K562 (cell line): Measurements from ENCODE around the gene SLC1A1. TPM values are rescaled to one million over a fixed set of nuclear protein-coding genes. Genes with fewer than 3 reads are reported as not detected.

ENCODE experiments used
- ATAC-seq: fragments of 200-7000 bp; cut with Tn5 transposase; 3 replicates; pipeline ENCODE4 v1.9.1; 2020; ENCODE audit warnings: moderate library complexity
- BruUV-seq: library from RNA; stranded (reverse); fragments of 400-500 nt; replicated peaks from 2 replicates; lab custom pipeline; 2021; lab: Mats Ljungman, UMichigan
- CTCF ChIA-PET: fragments of 300-600 bp; formaldehyde crosslinking; extraction: SDS; loops from one replicate; lab custom pipeline; 2021; ENCODE audit warnings: low intra/inter-chr PET ratio; lab: Yijun Ruan, JAX
- POLR2A ChIA-PET: fragments of 300-600, 350-650 bp; sonication (Branson Sonifier 250); formaldehyde crosslinking; extraction: SDS; loops from one replicate; lab custom pipeline; 2021; ENCODE audit warnings: antibody characterized with exemption, inconsistent platforms; lab: Yijun Ruan, JAX
- DNase-seq, 4 experiments: peaks; one replicate each; pipeline versions ENCODE4 v3.0.0 to v3.0.0-alpha.2; 2011 to 2018; ENCODE audit warnings: low spot score in 3 of 4, mixed read lengths in 3 of 4; ENCODE audit errors: extremely low read depth in 1 of 4
- FAIRE-seq: peaks from 2 replicates; lab custom pipeline; 2011; peaks lifted over from hg19 to GRCh38; lab: Jason Lieb, UNC
- H2AFZ ChIP-seq: 2 replicates; pipeline ENCODE4 v1.6.0; 2011; ENCODE audit warnings: low read depth, low read length, control low read depth, inconsistent platforms
- H3K27ac ChIP-seq: fragments of 200-600 bp; 3 replicates; pipeline ENCODE4 v1.8.0; 2011; ENCODE audit warnings: low read depth, mild to moderate bottlenecking, control low read depth, inconsistent platforms, low read length, moderate library complexity, mixed read lengths; ENCODE audit errors: extremely low read depth
- H3K27me3 ChIP-seq, 2 experiments: fragments of 300-600 bp in 1 of 2; 2 replicates in 1 of 2; 3 replicates in 1 of 2; pipeline versions ENCODE4 v1.6.0 to v1.8.0; 2011; ENCODE audit warnings: inconsistent platforms in 2 of 2, low read length in 2 of 2, mild to moderate bottlenecking in 1 of 2, mixed read lengths in 1 of 2, moderate library complexity in 1 of 2; ENCODE audit not compliant: control insufficient read depth in 2 of 2, insufficient read depth in 2 of 2
- H3K36me3 ChIP-seq: fragments of 300-600 bp; 3 replicates; pipeline ENCODE4 v1.8.0; 2011; ENCODE audit warnings: mild to moderate bottlenecking, low read length, inconsistent platforms; ENCODE audit not compliant: control insufficient read depth, insufficient read depth
- H3K4me1 ChIP-seq, 2 experiments: fragments of 200-600 bp in 1 of 2; replicated peaks in 1 of 2; 2 replicates in 1 of 2; 3 replicates in 1 of 2; pipeline versions ENCODE4 v1.5.1 to v1.8.0; 2011; ENCODE audit warnings: inconsistent platforms in 2 of 2, low read length in 2 of 2, mild to moderate bottlenecking in 1 of 2, mixed read lengths in 1 of 2, moderate library complexity in 1 of 2; ENCODE audit not compliant: control insufficient read depth in 2 of 2, insufficient read depth in 2 of 2
- H3K4me2 ChIP-seq: 2 replicates; pipeline ENCODE4 v1.6.1; 2011; ENCODE audit warnings: low read length, control low read depth, inconsistent platforms, mixed read lengths; ENCODE audit not compliant: insufficient read depth
- H3K4me3 ChIP-seq: fragments of 200-600 bp; sonication (generic), shearing (Covaris generic); 2 replicates; pipeline ENCODE4 v1.5.1; 2016; ENCODE audit warnings: control low read depth, inconsistent platforms
- H3K79me2 ChIP-seq: fragments of 200-600 bp; 3 replicates; pipeline ENCODE4 v1.8.0; 2011; ENCODE audit warnings: low read length, inconsistent platforms; ENCODE audit not compliant: control insufficient read depth, insufficient read depth
- H3K9ac ChIP-seq, 2 experiments: 2 replicates each; pipeline versions ENCODE4 v1.6.0 to v1.6.1; 2011; ENCODE audit warnings: low read depth in 2 of 2, low read length in 2 of 2, control low read depth in 1 of 2, inconsistent platforms in 1 of 2, mild to moderate bottlenecking in 1 of 2, mixed read lengths in 1 of 2; ENCODE audit not compliant: insufficient read depth in 1 of 2
- H3K9me1 ChIP-seq: one replicate; pipeline ENCODE4 v1.6.0; 2011; ENCODE audit warnings: inconsistent platforms, mild to moderate bottlenecking, low read length, moderate library complexity; ENCODE audit not compliant: control insufficient read depth, insufficient read depth
- H3K9me3 ChIP-seq: replicated peaks from 2 replicates; pipeline ENCODE4 v1.5.1; 2011; ENCODE audit warnings: low read depth, low read length, inconsistent platforms; ENCODE audit not compliant: control insufficient read depth, insufficient read depth
- H4K20me1 ChIP-seq: replicated peaks from 2 replicates; pipeline ENCODE4 v1.6.1; 2011; ENCODE audit warnings: low read length, inconsistent platforms, mixed read lengths; ENCODE audit not compliant: control insufficient read depth, insufficient read depth
- CBX3 ChIP-seq, 2 experiments: IDR thresholded peaks; 1 replicate in 1 of 2; 2 replicates in 1 of 2; pipeline ENCODE4 v1.6.1; 2012; ENCODE audit warnings: inconsistent platforms in 2 of 2, low read length in 2 of 2, borderline replicate concordance in 1 of 2, control low read depth in 1 of 2
- ETS1 ChIP-seq: conservative IDR thresholded peaks from 2 replicates; pipeline ENCODE4 v1.6.1; 2011; ENCODE audit warnings: low read depth, mild to moderate bottlenecking, low read length; ENCODE audit not compliant: control insufficient read depth
- ETV1 ChIP-seq: fragments of 450-650 bp; conservative IDR thresholded peaks from 2 replicates; pipeline ENCODE4 v1.6.1; 2016; ENCODE audit warnings: missing genetic modification characterization, control low read depth, low read depth, missing compliant biosample characterization
- KAT2B ChIP-seq: IDR thresholded peaks from one replicate; pipeline ENCODE4 v1.6.1; 2012; ENCODE audit warnings: low read depth, mild to moderate bottlenecking, control low read depth, inconsistent platforms, low read length, moderate library complexity
- L3MBTL2 ChIP-seq: fragments of 450-650 bp; IDR thresholded peaks from 2 replicates; pipeline ENCODE4 v1.6.1; 2016; ENCODE audit warnings: mild to moderate bottlenecking, moderate library complexity
- MECOM ChIP-seq: fragments of 250-450 bp; sonication (Bioruptor Pico); IDR thresholded peaks from 2 replicates; pipeline ENCODE4 v1.8.0; 2022; ENCODE audit warnings: inconsistent platforms
- MED1 ChIP-seq: sonication (generic); formaldehyde crosslinking; IDR thresholded peaks from 2 replicates; pipeline ENCODE4 v1.8.1; 2023; ENCODE audit warnings: missing genetic modification reagents, borderline replicate concordance
- MTA1 ChIP-seq: fragments of 450-650 bp; IDR thresholded peaks from 2 replicates; pipeline ENCODE4 v1.6.1; 2017; ENCODE audit warnings: borderline replicate concordance
- POLR2AphosphoS5 ChIP-seq: IDR thresholded peaks from 2 replicates; pipeline ENCODE4 v1.6.1; 2011; ENCODE audit warnings: mild to moderate bottlenecking, low read depth, low read length, moderate library complexity; ENCODE audit not compliant: control insufficient read depth, insufficient read depth
- SLC30A9 ChIP-seq: fragments of 250-450 bp; sonication (Bioruptor Pico); IDR thresholded peaks from 2 replicates; pipeline ENCODE4 v1.8.0; 2022; ENCODE audit warnings: mild to moderate bottlenecking, moderate library complexity
- SP1 ChIP-seq: sonication (generic); formaldehyde crosslinking; IDR thresholded peaks from 2 replicates; pipeline ENCODE4 v1.8.1; 2022; ENCODE audit warnings: mild to moderate bottlenecking, missing genetic modification reagents
- SRSF7 ChIP-seq: fragments of 200-400 bp; formaldehyde crosslinking; optimal IDR thresholded peaks from 2 replicates; pipeline ENCODE3; 2017; ENCODE audit warnings: mild to moderate bottlenecking, low read depth, low read length
- TAF7 ChIP-seq: fragments of 450-650 bp; IDR thresholded peaks from 2 replicates; pipeline ENCODE4 v1.6.1; 2016; ENCODE audit warnings: missing genetic modification characterization, missing compliant biosample characterization
- ZNF785 ChIP-seq: fragments of 250-450 bp; sonication (Bioruptor Pico); IDR thresholded peaks from 2 replicates; pipeline ENCODE4 v1.4.0; 2020; ENCODE audit warnings: mild to moderate bottlenecking
- WGBS: fragments of 100-300 bp; shearing (Covaris generic); methylation state at CpG from one replicate; pipeline ENCODE4 v1.1.6; 2016; ENCODE audit warnings: low coverage, mixed read lengths; ENCODE audit not compliant: insufficient coverage; ENCODE audit errors: missing lambda C conversion rate; 5-methylcytosine and 5-hydroxymethylcytosine counted together
- in situ Hi-C: fragments of 300-500 bp; cut with MboI; formaldehyde crosslinking; loops from 4 replicates; pipeline ENCODE4 v1.15.0; 2018; ENCODE audit warnings: inconsistent platforms, mixed read lengths
- intact Hi-C: fragments of 100-400 bp; cut with micrococcal nuclease; formaldehyde crosslinking; loops from 2 replicates; pipeline ENCODE4 v1.14.2; 2022
- polyA plus RNA-seq, 8 experiments: library from polyadenylated mRNA; depleted of rRNA in 4 of 8; stranded (reverse) in 5 of 8; unstranded in 3 of 8; fragments of >200 nt; fragmentation: Nextera tagmentation in 2 of 8; fragmentation: Illumina TruSeq in 1 of 8; extraction: Ambion mirVana in 2 of 8; extraction: Trizol in 1 of 8; gene quantifications; 2 replicates each; pipeline versions ENCODE4 v1.2.1 to v1.2.3, GENCODE V29; 2011 to 2014; ENCODE audit warnings: inconsistent platforms in 1 of 8, missing spikeins in 1 of 8
- total RNA-seq, 7 experiments: library from RNA; depleted of rRNA in 6 of 7; stranded (reverse); fragments of >200 nt in 6 of 7; fragmentation: Illumina TruSeq in 2 of 7; extraction: Trizol in 2 of 7; gene quantifications; 2 replicates each; pipeline versions ENCODE4 v1.2.1 to v1.2.3, GENCODE V29; 2011 to 2021; ENCODE audit warnings: low replicate concordance in 1 of 7
- TF ChIP-seq, protein P1 (sequence below): IDR thresholded peaks from 2 replicates; pipeline ENCODE4 v1.6.1; 2011; ENCODE audit warnings: borderline replicate concordance, low read depth, mild to moderate bottlenecking, moderate library complexity, low read length; ENCODE audit not compliant: insufficient read depth, poor library complexity, severe bottlenecking
- TF ChIP-seq, protein P2 (sequence below): fragments of 250-450 bp; sonication (Bioruptor Pico); IDR thresholded peaks from 2 replicates; pipeline ENCODE4 v1.6.1; 2021; ENCODE audit warnings: mild to moderate bottlenecking

SLC1A1 gene
- total and polyA plus RNA-seq, 9 of the 15 experiments (the other 6 are each of a cell fraction or from before 2014, with no cell fraction given), result 0.11 to 0.16 TPM; not detected in 7

GRCh38 chr9:4475301-4475700 is 15.0 kb upstream of the SLC1A1 start (continued):
- no peak for TF ChIP-seq KAT2B
- TF ChIP-seq POLR2AphosphoS5, result no peak
- TF ChIP-seq MTA1, result no peak
- TF ChIP-seq, protein P1, sequence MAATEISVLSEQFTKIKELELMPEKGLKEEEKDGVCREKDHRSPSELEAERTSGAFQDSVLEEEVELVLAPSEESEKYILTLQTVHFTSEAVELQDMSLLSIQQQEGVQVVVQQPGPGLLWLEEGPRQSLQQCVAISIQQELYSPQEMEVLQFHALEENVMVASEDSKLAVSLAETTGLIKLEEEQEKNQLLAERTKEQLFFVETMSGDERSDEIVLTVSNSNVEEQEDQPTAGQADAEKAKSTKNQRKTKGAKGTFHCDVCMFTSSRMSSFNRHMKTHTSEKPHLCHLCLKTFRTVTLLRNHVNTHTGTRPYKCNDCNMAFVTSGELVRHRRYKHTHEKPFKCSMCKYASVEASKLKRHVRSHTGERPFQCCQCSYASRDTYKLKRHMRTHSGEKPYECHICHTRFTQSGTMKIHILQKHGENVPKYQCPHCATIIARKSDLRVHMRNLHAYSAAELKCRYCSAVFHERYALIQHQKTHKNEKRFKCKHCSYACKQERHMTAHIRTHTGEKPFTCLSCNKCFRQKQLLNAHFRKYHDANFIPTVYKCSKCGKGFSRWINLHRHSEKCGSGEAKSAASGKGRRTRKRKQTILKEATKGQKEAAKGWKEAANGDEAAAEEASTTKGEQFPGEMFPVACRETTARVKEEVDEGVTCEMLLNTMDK, result no peak
- no peak for TF ChIP-seq ETV1 (tag)

GRCh38 chr9:4486176-4486575 is 4.1 kb upstream of the SLC1A1 start:
- in situ Hi-C loops, result no loop called here
- ChIA-PET POLR2A (no interaction called here), CTCF (no interaction called here)
- Histone ChIP-seq H3K9me3 (no peaks in the 10 kb centered on the region), H3K27me3 (peaks cover 0 to 15% of the 10 kb centered on the region in 2 experiments; a peak in 2 of 5 replicates), H3K79me2 (no peaks in the 10 kb centered on the region), H3K4me1 (peaks cover 0 to 12% of the 10 kb centered on the region in 2 experiments; a peak in 2 of 5 replicates), H3K4me3 (no peak overlapping the region), H3K27ac (no peak overlapping the region), H3K4me2 (no peak overlapping the region), H3K9me1 (no peaks in the 10 kb centered on the region), H3K9ac (no peak overlapping the region), H2AFZ (no peak overlapping the region), H3K36me3 (no peaks in the 10 kb centered on the region), H4K20me1 (no peaks in the 10 kb centered on the region)
- BruUV-seq, result no TSS peak
- FAIRE-seq, result no peak
- no peak for DNase-seq
- WGBS, result 9% methylated on average over 2 of the region's 2 CpGs
- intact Hi-C loops, result no loop called here
- no peak for ATAC-seq
- TF ChIP-seq CBX3 (IDR thresholded peaks at IDR 0.05; ENCODE audit: borderline replicate concordance in 1 of 2, low read length in 2 of 2) (no peak), SRSF7 (no peak), MECOM (CRISPR knock-in tag) (no peak), L3MBTL2 (no peak), ZNF785 (CRISPR knock-in tag) (no peak), ETS1 (no peak), SP1 (no peak), SLC30A9 (CRISPR knock-in tag) (no peak), TAF7 (tag) (no peak), MED1 (CRISPR knock-in tag) (no peak)
- TF ChIP-seq, protein P2, sequence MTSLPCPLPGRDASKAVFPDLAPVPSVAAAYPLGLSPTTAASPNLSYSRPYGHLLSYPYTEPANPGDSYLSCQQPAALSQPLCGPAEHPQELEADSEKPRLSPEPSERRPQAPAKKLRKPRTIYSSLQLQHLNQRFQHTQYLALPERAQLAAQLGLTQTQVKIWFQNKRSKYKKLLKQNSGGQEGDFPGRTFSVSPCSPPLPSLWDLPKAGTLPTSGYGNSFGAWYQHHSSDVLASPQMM (CRISPR knock-in tag), result no peak
